Lung (tissue), 12 donors: ENCODE results near the gene JADE3. TPM values are rescaled to one million over a fixed set of nuclear protein-coding genes. Genes with fewer than 3 reads are reported as not detected.

Experiments
- ATAC-seq: fragments of 200-7000 bp; cut with Tn5 transposase; one replicate; pipeline ENCODE4 v1.9.1; 2020; ENCODE audit warnings: moderate number of reproducible peaks; ENCODE audit not compliant: insufficient read depth, low FRiP score
- DNase-seq, 3 donors: peaks; one replicate each; pipeline ENCODE4 v3.0.0-alpha.2; 2013 to 2017
- H3K27ac ChIP-seq, 2 donors: one replicate each; pipeline ENCODE4 v1.5.1; 2013; ENCODE audit warnings: mild to moderate bottlenecking in 2 of 2, moderate library complexity in 2 of 2, control low read depth in 1 of 2, inconsistent platforms in 1 of 2, low read depth in 1 of 2, low read length in 1 of 2
- H3K27me3 ChIP-seq, 3 donors: one replicate each; pipeline ENCODE4 v1.5.1; 2013; ENCODE audit warnings: low read length in 2 of 3; ENCODE audit not compliant: control insufficient read depth in 3 of 3, insufficient read depth in 3 of 3
- H3K36me3 ChIP-seq, 4 donors: one replicate each; pipeline ENCODE4 v1.5.1; 2013; ENCODE audit warnings: low read length in 4 of 4, mild to moderate bottlenecking in 1 of 4, moderate library complexity in 1 of 4; ENCODE audit not compliant: control insufficient read depth in 4 of 4, insufficient read depth in 4 of 4
- H3K4me1 ChIP-seq, 5 donors: one replicate each; pipeline ENCODE4 v1.5.1; 2013; ENCODE audit warnings: low read length in 5 of 5, mild to moderate bottlenecking in 2 of 5, moderate library complexity in 1 of 5; ENCODE audit not compliant: control insufficient read depth in 5 of 5, insufficient read depth in 5 of 5
- H3K4me3 ChIP-seq: one replicate; pipeline ENCODE4 v1.5.1; 2013; ENCODE audit warnings: mild to moderate bottlenecking, control low read depth, moderate library complexity
- H3K9ac ChIP-seq, 2 donors: one replicate each; pipeline ENCODE4 v1.5.1; 2013; ENCODE audit warnings: low read length in 2 of 2, control low read depth in 1 of 2; ENCODE audit not compliant: insufficient read depth in 1 of 2
- H3K9me3 ChIP-seq, 4 donors: one replicate each; pipeline ENCODE4 v1.5.1; 2013; ENCODE audit warnings: low read length in 3 of 4, mild to moderate bottlenecking in 1 of 4, moderate library complexity in 1 of 4; ENCODE audit not compliant: control insufficient read depth in 4 of 4, insufficient read depth in 3 of 4
- CTCF ChIP-seq: IDR thresholded peaks from 2 replicates; pipeline ENCODE4 v1.5.1; 2012; ENCODE audit warnings: mild to moderate bottlenecking; ENCODE audit errors: control extremely low read depth, extremely low read depth
- WGBS, 2 donors: extraction: QIAGEN DNeasy Blood & Tissue Kit; methylation state at CpG; one replicate each; pipeline ENCODE4 v1.1.7; 2013; 5-methylcytosine and 5-hydroxymethylcytosine counted together
- polyA plus RNA-seq, 2 donors: library from polyadenylated mRNA; stranded (reverse); fragments of 200-250 nt; gene quantifications; one replicate each; pipeline ENCODE4 v1.2.1, GENCODE V29; 2013
- total RNA-seq, 2 donors: library from RNA; depleted of rRNA in 1 of 2; stranded (reverse); fragments of >200 nt in 1 of 2; gene quantifications; one replicate each; pipeline ENCODE4 v1.2.1, GENCODE V29; 2014 to 2021
- donor health status: control.
- donor health status: control.
- donor health status: Bipolar disorder and iron deficiency.
- donor health status: healthy.
- donor health status: DM: yes; HTN: yes; CAD: no.

JADE3 gene
- total and polyA plus RNA-seq, 4 donors, result 2.9 to 13.9 (median 5.8) TPM

GRCh38 chrX:46917622-46918021, 5.4 kb downstream of the JADE3 start:
- Histone ChIP-seq H3K9ac (no peak overlapping the region), H3K4me3 (no peak overlapping the region), H3K36me3 (no peaks in the 10 kb centered on the region), H3K27ac (no peak overlapping the region), H3K4me1 (peaks cover 0 to 5% (median 0%) of the 10 kb centered on the region in 5 donors), H3K27me3 (peaks cover 0 to 16% (median 7%) of the 10 kb centered on the region in 3 donors), H3K9me3 (peaks cover 0 to 11% (median 2%) of the 10 kb centered on the region in 4 donors)
- no peak for TF ChIP-seq CTCF
- no peak for DNase-seq
- ATAC-seq, result no peak
- 67 to 87% methylated on average over 1 of the region's 1 CpG for WGBS, 2 donors

- no peak for DNase-seq
- no peak overlapping the region for H3K4me3 ChIP-seq
- H3K27ac ChIP-seq, result no peak overlapping the region
- peaks cover 0 to 5% (median 0%) of the 10 kb centered on the region in 5 donors for H3K4me1 ChIP-seq
- H3K9ac ChIP-seq, result no peak overlapping the region
- peaks cover 0 to 7% (median 3%) of the 10 kb centered on the region in 4 donors for H3K9me3 ChIP-seq
- H3K36me3 ChIP-seq, result no peaks in the 10 kb centered on the region
- WGBS, 2 donors, result 86 to 89% methylated on average over 1 of the region's 1 CpG
- TF ChIP-seq CTCF, result no peak
- H3K27me3 ChIP-seq, result peaks cover 0 to 16% (median 7%) of the 10 kb centered on the region in 3 donors
- ATAC-seq, result no peak
Observed at GRCh38 chrX:46918434-46918833, 6.2 kb downstream of the JADE3 start.

- TF ChIP-seq CTCF, result no peak
- Histone ChIP-seq H3K4me1 (peaks cover 0 to 2% (median 0%) of the 10 kb centered on the region in 5 donors), H3K9ac (no peak overlapping the region), H3K4me3 (no peak overlapping the region), H3K27ac (no peak overlapping the region), H3K36me3 (no peaks in the 10 kb centered on the region), H3K27me3 (peaks cover 0 to 16% (median 5%) of the 10 kb centered on the region in 3 donors), H3K9me3 (peaks cover 0 to 7% (median 3%) of the 10 kb centered on the region in 4 donors)
- 65 to 72% methylated on average over 4 of the region's 4 CpGs for WGBS, 2 donors
- DNase-seq (no peak), ATAC-seq (no peak)
Observed at GRCh38 chrX:46920235-46920634, 8.0 kb downstream of the JADE3 start.

GRCh38 chrX:46922611-46923010, 10.4 kb downstream of the JADE3 start:
- Histone ChIP-seq H3K4me3 (no peak overlapping the region), H3K36me3 (no peaks in the 10 kb centered on the region), H3K27me3 (peaks cover 0 to 10% (median 7%) of the 10 kb centered on the region in 3 donors), H3K9ac (no peak overlapping the region), H3K27ac (no peak overlapping the region), H3K9me3 (peaks cover 0 to 8% (median 3%) of the 10 kb centered on the region in 4 donors), H3K4me1 (peaks cover 0 to 2% (median 0%) of the 10 kb centered on the region in 5 donors)
- 86 to 90% methylated on average over 1 of the region's 1 CpG for WGBS, 2 donors
- ATAC-seq (no peak), DNase-seq (no peak)
- TF ChIP-seq CTCF, result no peak
